Tibial artery (tissue), 4 donors: ENCODE data around the gene PPARA.

Experiments
- DNase-seq, 2 donors: peaks; one replicate each; pipeline ENCODE4 v3.0.0-alpha.2; 2019
- H3K27ac ChIP-seq, 2 donors: fragments of 200-600 bp; sonication (generic) in 1 of 2; 1 replicate in 1 of 2; 2 replicates in 1 of 2; pipeline ENCODE4 v1.5.1; 2018 to 2019; ENCODE audit warnings: mild to moderate bottlenecking in 1 of 2
- H3K27me3 ChIP-seq, 2 donors: fragments of 200-600 bp; sonication (generic) in 1 of 2; one replicate each; pipeline versions ENCODE4 v1.5.1 to v1.6.0; 2016 to 2019
- H3K36me3 ChIP-seq, 3 donors: fragments of 200-600 bp; sonication (generic) in 2 of 3; one replicate each; pipeline ENCODE4 v1.5.1; 2016 to 2019; ENCODE audit warnings: mild to moderate bottlenecking in 2 of 3
- H3K4me1 ChIP-seq, 4 donors: fragments of 200-600 bp; sonication (generic) in 2 of 4; 1 replicate in 3 of 4; 2 replicates in 1 of 4; pipeline ENCODE4 v1.5.1; 2016 to 2019
- H3K4me3 ChIP-seq, 2 donors: fragments of 200-600 bp; sonication (generic) in 1 of 2; 1 replicate in 1 of 2; 2 replicates in 1 of 2; pipeline ENCODE4 v1.5.1; 2018 to 2019; ENCODE audit warnings: mild to moderate bottlenecking in 2 of 2
- H3K9me3 ChIP-seq, 3 donors: fragments of 200-600 bp; sonication (generic) in 1 of 3; one replicate each; pipeline ENCODE4 v1.5.1; 2016 to 2019
- intact Hi-C: fragments of 100-400 bp; cut with DNase I; formaldehyde crosslinking; loops from one replicate; pipeline ENCODE4 v1.15.0; 2023; ENCODE audit warnings: low total_unique reads
- TF ChIP-seq, protein P1 (sequence below), 2 experiments: fragments of 200-600 bp in 1 of 2; fragments of 450-650 bp in 1 of 2; IDR thresholded peaks; one replicate each; pipeline ENCODE4 v1.5.1; 2017 to 2019; ENCODE audit warnings: antibody characterized with exemption in 2 of 2, mild to moderate bottlenecking in 1 of 2, moderate library complexity in 1 of 2

PPARA gene

DNA sequence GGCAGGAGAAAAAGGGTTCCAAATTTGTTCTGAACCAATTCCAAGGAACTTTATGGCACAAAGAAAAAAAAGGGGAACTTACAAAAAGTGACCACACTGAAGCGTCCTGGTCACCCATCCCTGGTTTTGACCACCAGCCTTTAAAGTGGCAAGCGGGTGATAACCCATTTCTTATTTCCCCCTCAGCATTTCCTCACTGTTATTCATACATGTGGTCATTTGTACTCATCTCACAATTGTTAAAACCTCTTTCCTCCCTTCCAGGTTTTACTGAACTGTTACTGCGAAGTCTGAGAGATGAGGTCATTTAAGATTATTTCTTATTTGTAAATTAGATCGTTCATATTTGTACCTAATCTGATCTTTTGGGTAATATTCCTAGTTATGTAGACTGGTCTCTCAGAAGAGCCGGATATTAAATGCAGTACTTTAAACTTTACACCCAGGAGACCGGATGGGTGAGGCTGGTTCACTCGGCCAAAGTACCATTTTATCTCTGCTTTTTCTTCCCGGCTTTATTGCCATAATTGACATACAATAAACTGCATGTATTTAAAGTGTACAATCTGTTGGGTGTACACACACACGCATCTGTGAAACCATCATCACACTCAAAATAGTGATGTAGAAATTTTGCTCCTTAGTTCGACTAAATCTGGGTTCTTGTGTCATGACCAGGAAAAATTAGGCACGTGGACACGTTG, 52.7 kb downstream of the PPARA start:
- intact Hi-C loops = no loop called here
- H3K27me3 ChIP-seq = no peaks in the 10 kb centered on the region
- TF ChIP-seq, protein P1, sequence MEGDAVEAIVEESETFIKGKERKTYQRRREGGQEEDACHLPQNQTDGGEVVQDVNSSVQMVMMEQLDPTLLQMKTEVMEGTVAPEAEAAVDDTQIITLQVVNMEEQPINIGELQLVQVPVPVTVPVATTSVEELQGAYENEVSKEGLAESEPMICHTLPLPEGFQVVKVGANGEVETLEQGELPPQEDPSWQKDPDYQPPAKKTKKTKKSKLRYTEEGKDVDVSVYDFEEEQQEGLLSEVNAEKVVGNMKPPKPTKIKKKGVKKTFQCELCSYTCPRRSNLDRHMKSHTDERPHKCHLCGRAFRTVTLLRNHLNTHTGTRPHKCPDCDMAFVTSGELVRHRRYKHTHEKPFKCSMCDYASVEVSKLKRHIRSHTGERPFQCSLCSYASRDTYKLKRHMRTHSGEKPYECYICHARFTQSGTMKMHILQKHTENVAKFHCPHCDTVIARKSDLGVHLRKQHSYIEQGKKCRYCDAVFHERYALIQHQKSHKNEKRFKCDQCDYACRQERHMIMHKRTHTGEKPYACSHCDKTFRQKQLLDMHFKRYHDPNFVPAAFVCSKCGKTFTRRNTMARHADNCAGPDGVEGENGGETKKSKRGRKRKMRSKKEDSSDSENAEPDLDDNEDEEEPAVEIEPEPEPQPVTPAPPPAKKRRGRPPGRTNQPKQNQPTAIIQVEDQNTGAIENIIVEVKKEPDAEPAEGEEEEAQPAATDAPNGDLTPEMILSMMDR (IDR thresholded peaks at IDR 0.05) = no peak
- H3K27ac ChIP-seq = no peak overlapping the region
- H3K4me1 ChIP-seq = no peaks in the 10 kb centered on the region
- H3K4me3 ChIP-seq = no peak overlapping the region
- no peak for DNase-seq
- H3K9me3 ChIP-seq = peaks cover 0 to 2% (median 0%) of the 10 kb centered on the region in 3 donors
- H3K36me3 ChIP-seq = peaks cover 33 to 54% (median 42%) of the 10 kb centered on the region in 3 donors

DNA sequence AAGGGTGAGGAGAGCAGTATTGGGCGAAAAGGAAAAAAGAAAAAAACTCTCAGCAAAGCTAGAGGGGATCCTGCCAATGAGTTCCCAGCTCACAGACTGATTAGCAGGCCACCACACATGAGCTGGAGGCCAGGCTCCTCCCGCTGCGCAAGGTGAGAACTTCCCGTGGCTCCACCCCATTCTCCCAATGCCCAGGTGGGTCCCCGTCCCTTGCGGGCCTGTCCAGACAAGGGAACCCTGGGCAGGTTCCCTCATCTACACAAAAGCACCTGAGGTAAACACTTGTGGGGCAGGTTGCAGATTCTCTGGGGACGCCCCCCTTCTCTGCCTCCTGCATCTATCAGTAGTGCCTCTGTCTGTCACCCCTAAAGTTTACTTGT, 53.3 kb downstream of the PPARA start:
- intact Hi-C loops = no loop called here
- Histone ChIP-seq H3K9me3 (peaks cover 0 to 7% (median 3%) of the 10 kb centered on the region in 3 donors), H3K27ac (no peak overlapping the region), H3K4me1 (no peaks in the 10 kb centered on the region), H3K36me3 (peaks cover 38 to 55% (median 42%) of the 10 kb centered on the region in 3 donors), H3K4me3 (no peak overlapping the region), H3K27me3 (no peaks in the 10 kb centered on the region)
- no peak for DNase-seq
- TF ChIP-seq, protein P1 (IDR thresholded peaks at IDR 0.05) = no peak

DNA sequence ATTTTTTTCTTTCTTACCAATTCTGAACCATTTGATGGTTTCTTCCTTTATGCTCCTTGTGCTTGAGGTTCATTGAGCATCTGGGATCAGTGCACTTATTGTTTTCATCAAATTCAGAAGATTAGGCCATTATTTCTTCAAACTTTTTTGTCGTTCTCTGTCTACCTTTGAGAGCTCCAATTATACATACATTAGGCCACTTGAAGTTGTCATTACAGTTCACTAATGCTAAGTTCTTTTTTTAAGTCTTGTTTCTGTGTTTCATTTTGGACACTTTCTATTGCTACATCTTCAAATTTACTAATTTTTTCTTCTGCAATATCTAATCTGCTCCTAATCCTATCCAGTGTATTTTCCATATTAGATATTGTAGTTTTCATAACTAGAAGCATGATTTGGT, 58.9 kb downstream of the PPARA start:
- Histone ChIP-seq H3K9me3 (peaks cover 2 to 20% (median 8%) of the 10 kb centered on the region in 3 donors), H3K36me3 (peaks cover 47 to 55% (median 49%) of the 10 kb centered on the region in 3 donors), H3K27ac (no peak overlapping the region), H3K4me3 (no peak overlapping the region), H3K27me3 (no peaks in the 10 kb centered on the region), H3K4me1 (no peaks in the 10 kb centered on the region)
- no peak for DNase-seq
- intact Hi-C loops = no loop called here
- TF ChIP-seq, protein P1 (IDR thresholded peaks at IDR 0.05) = no peak

DNA sequence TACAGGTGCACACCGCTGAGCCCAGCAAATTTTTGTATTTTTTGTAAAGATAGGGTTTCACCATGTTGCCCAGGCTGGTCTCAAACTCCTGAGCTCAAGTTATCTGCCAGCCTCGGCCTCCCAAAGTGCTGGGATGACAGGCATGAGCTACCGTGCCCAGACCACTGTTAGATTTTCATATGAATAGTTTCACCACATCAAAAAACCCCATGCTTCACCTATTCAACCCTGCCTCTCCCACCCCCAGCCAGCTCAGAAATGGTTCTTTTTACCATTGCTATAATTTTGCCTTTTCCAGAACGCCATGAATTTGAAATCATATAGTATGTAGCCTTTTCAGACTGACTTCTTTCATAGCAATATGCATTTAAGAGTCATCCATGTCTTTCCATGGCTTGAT, 61.9 kb downstream of the PPARA start:
- intact Hi-C loops = loop anchor here (10.0 kb wide), 1 partner anchor 63 kb away; no protein-coding TSS in a partner anchor
- peaks cover 59 to 81% (median 63%) of the 10 kb centered on the region in 3 donors for H3K36me3 ChIP-seq

DNA sequence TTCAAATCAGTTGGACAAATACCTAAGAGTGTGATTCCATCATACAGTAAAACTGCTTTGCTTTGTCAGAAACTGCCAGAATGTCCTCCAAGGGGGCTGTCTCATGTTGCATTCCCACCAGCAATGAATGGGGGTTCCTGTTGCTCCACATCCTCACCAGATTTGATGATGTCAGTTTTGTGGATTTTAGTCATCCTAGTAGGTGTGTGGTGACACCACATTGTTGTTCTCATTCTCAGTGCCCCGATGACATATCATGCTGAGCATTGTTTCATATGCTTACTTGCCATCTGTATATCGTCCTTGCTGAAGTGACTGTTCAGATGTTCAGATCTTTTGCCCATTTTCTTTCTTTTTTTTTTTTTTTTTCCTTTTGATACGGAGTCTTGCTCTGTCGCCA, 62.7 kb downstream of the PPARA start:
- TF ChIP-seq, protein P1 (IDR thresholded peaks at IDR 0.05) = no peak
- no peak for DNase-seq
- no peak overlapping the region for H3K4me3 ChIP-seq
- no peak overlapping the region for H3K27ac ChIP-seq
- H3K4me1 ChIP-seq = no peaks in the 10 kb centered on the region
- intact Hi-C loops = loop anchor here (10.0 kb wide), 1 partner anchor 62 kb away; no protein-coding TSS in a partner anchor
- peaks cover 62 to 82% (median 62%) of the 10 kb centered on the region in 3 donors for H3K36me3 ChIP-seq
- H3K27me3 ChIP-seq = no peaks in the 10 kb centered on the region
- peaks cover 2 to 18% (median 8%) of the 10 kb centered on the region in 3 donors for H3K9me3 ChIP-seq

More for the DNA sequence above, 61.9 kb downstream of the PPARA start:
- TF ChIP-seq, protein P1 (IDR thresholded peaks at IDR 0.05) = no peak
- Histone ChIP-seq H3K4me1 (no peaks in the 10 kb centered on the region), H3K9me3 (peaks cover 2 to 20% (median 8%) of the 10 kb centered on the region in 3 donors), H3K4me3 (no peak overlapping the region), H3K27me3 (no peaks in the 10 kb centered on the region), H3K27ac (no peak overlapping the region)
- DNase-seq = no peak
